ENCODE measurements around the gene SRCAP. TPM values are rescaled to one million over a fixed set of nuclear protein-coding genes. Genes with fewer than 3 reads are reported as not detected.

Gene SRCAP
- polyA plus RNA-seq (ENCODE audit: insufficient read length) = 25.0 TPM

DNA sequence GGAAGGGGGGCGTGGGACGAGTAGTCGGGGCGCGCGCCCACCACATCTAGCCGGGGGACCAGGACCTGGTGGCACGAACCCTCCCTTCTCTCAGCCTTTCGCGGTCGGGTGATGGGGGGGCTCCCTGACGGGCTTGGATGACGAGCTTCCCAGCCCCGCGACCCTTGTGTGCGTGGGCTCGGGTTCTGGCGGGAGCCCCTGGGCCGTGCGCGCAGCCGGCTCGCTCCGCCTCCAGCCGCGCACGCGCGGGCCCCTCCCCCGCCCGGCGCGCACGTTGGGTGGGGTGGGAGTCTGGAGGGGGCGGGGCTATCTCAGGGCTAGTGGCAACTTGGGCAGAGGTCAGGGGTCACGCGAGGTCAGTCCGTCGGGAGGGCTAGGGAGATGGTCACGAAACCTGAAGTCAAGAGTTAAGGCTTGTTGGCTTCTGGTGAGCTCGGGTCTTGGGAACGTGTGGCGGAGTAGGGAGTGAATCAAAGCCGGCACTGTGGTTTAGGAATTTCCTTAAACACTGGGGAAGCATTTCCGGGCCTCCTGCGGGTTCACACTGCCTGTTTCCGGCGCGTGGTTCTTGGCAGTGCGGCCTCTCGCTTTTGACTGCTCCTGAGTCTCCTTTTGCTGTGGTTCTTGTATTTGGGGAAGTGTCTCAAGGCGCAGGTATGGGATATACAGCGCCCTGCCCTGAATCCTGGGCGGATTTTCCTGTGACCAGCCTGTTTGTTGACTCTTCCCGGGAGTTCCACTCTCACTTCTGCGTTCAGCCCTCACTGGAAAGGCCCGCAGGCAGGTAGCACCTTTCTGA lies at the start of gene SRCAP:
TSS of gene SRCAP (plus strand) at position 356 of the 799 bp plus-strand sequence. CDS start 1,654 bp downstream, outside the sequence.
- peak; percentile 38 for DNase-seq (ENCODE audit: low read depth)

DNA sequence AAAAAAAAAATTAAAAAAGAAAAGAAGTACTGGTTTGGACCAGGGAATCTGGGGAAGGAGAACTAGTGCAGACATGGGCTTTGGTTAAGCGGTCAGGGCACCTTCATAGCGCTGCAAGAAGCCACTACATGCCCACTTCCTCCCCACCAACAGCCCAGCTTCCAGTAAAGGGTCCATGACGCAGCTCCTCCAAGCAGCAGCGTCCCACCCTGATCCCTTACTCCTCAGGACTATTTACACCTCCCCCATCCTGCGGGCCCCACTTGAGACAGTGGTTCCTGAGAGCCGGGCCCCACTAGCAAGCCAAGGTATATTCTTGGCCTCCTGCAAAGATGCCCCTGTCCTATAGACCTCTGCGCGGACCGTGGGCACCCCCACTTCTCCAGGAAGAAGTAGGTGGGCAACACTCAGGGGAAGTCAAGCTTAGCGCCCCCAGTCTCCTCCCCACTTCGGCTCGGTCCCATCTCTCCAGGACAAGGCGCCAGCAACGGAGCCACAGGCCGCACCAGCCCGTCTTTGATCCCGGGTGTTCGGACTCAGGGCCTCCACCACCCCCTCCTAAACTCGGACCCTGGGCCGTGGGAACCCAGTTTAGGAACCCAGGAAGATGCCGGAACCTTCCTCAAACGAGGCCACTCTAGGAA lies 49.1 kb upstream of the SRCAP start:
- DNase-seq (ENCODE audit: low read depth) = no peak

DNA sequence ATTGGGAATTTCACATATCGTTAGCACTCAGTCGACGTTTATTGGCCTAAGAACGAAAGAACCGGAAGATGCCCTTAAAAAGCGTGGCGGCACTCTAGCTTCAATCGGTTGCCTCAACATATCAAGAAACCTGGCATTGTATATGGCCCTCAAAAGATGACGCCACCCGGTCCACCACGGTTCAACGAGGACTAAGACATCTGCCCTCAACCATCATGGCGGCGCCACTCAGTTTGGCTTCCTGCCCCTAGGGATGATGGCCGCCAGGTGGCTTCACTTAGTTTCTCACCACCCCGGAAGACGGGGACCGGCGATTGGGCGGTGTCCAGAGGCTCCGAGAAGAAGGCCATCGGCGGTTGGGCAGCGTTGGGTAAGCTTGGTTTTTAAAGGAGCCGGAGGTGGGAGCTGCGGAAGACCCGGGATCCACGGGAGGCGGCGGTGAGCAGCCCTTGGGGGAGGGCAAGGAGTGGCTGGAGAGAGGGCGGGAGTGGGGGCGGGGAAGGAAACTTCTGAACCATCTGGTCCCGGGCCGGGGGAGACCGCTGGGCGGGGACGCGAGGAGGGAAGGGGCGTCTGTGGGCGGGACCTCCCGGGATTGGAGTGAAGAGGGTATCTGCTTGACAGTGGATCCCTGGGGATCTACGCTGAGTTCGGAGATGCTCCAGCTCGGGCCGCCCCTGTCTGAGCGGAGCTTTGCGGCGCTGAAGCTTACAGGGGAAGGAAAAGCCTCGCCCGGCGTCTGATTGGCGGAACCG lies 48.4 kb upstream of the SRCAP start, which contains the start of gene PRR14:
TSS of gene PRR14 (plus strand) at position 592 of the 755 bp plus-strand sequence. CDS start 686 bp downstream, outside the sequence.
- peak; percentile 98 for DNase-seq (ENCODE audit: low read depth)

DNA sequence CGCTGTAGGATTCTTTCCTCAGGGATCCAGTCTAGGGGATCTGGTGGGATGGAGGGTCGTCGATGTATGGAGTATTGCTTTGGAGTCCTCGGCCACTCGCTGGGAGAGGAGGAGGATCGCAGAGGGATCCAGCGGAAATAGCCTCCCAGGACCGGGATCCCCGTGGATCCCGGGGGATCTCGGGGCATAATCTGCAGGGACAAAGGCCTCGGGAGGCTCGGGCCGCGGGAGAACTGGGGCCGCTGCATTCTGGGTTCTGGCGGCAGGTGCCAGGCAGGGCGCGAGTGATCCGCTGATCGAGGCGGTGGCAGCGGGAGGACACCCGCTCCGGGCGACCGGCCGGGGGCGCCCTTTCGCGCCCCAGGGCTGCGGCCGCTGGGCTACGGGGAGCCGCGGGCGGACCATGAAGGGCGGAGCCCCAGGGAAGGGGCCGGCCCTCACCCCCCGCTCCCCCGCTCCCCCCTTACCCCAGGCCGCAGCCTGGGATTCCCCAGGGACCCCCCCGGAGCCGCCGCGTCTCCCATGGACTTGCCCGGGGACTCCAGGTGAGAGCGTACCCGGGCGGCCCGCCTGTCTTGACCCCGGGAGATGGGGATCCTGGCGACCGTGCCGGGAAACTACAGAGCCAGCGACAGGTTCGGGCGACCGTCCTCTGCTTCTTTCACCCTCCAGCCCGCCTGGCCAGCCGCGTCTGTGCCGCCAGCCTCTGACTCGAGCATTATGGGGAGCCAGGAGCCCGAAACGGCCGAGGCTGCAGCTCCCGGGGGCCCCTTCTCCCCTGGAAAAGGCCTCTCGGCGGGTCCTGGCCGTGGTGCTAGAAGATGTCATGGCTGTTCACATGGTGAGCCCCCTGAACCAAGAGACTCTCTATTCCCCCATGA lies 47.6 kb upstream of the SRCAP start:
- no peak for DNase-seq (ENCODE audit: low read depth)

DNA sequence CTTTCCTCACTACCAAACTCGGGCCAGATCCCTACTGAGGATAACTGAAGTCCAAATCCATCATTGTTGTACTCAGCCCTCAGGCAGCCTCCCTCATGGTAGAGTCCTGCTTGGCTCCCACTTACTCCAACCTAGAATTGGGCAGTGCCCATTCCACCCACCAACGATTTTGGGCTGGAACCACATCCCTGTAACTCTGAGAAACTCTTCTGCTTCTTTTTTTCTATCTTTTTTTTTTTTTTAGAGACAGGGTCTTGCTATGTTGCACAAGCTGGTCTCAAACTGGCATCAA lies 47.0 kb upstream of the SRCAP start:
- DNase-seq (ENCODE audit: low read depth) = no peak

DNA sequence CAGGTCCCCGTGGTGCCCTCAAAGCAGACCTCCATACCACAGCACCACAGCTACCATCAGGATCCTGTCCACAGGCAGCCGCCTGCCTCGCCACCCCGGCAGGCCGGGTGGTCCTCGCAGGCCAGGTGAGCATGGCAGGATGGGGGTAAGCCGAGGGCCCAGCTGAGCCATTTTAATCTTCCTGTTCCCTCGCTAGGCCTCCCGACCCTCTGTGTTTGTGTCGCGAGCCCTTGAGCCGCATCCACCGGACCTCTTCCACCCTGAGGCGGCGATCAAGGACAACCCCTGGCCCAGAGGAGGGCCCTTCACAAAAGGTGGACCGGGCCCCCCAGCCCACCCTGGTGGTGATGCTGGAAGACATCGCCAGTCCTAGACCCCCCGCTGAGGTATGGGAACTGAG lies 46.3 kb upstream of the SRCAP start:
- no peak for DNase-seq (ENCODE audit: low read depth)

DNA sequence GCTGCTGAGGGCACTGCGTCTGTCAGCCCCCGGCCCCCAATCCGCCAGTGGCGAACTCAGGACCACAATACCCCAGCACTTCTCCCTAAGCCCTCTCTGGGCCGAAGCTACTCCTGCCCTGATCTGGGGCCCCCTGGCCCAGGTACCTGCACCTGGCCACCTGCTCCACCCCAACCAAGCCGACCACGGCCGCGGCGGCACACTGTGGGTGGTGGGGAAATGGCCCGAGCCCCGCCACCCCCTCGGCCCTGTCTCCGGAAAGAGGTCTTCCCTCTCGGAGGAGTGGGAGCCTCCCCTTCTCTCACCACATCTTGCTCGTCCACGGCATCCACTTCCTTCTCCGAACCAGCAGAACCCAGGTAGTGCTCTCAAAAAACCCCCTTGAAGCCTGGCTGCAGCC lies 44.1 kb upstream of the SRCAP start:
- DNase-seq (ENCODE audit: low read depth) = no peak

DNA sequence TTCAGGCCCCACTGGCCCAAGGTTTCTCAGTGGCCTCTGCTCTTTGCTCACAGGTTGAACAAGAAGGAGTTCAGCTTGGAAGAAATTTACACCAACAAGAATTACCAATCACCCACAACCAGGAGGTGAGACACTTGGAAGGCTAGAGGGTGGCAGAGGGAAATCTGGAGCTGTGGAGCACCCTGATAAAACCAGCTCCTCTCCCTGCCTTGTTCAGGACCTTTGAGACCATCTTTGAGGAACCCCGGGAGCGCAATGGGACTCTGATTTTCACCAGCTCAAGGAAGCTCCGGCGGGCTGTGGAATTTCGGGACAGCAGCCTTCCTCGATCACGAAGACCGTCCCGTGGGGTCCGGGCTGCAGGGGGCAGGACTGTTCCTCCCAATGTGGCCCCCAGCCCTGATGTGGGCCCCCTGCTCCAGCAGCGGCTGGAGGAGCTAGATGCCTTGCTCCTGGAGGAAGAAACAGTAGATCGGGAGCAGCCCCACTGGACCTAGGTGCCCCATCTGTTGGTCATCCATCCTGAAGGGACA lies 43.1 kb upstream of the SRCAP start:
- no peak for DNase-seq (ENCODE audit: low read depth)

DNA sequence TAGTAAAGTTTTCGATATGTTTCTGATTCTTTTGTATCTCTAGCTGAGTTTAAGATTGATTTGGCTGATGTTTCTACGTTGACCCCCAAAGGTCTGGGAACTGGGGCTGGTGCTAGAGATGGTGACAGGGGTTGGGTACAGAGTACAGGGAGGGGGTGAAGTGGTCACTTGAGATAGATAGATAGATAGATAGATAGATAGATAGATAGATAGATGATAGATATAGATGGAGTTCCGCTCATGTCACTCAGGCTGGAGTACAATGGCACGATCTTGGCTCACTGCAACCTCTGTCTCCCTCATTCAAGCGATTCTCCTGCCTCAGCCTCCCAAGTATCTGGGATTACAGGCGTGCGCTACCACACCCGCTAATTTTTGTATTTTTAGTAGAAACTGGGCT lies 42.6 kb upstream of the SRCAP start:
- no peak for DNase-seq (ENCODE audit: low read depth)

DNA sequence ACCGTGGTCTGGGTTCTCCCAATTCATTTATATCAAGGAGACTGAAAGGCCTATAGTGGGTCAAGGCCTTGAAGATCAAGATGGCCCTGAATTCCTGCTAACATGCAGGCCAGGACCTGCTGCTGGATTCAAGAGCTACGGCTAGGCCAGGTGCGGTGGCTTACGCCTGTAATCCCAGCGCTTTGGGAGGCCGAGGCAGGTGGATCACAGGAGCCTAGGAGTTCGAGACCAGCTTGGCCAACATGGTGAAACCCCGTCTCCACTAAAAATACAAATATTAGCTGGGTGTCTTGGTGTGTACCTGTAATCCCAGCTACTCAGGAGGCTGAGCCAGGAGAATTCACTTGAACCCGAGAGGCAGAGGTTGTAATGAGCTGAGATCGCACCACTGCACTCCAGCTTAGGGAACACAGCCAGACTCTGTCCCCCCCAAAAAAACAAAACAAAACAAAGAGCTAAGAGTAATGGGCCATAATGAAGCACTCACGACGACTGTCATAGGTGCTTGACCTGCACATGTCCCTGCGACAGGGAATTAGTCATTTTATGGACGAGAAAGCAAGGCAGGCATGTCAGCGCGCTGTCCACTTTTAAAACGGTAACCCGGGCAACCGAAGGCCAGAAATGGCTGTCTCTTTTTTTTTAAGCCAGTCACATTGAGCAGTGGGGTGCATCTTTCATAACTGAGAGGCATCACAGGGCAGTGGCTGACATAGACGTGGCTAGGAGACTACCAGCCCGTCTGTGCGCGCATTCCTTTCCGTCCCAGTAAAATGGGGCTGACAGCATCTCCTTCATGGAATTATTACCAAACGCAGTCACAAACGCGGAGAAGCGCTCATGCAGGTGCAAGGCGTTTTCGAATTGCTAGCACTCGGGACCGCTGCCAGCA lies 41.8 kb upstream of the SRCAP start:
- DNase-seq (ENCODE audit: low read depth) = no peak

DNA sequence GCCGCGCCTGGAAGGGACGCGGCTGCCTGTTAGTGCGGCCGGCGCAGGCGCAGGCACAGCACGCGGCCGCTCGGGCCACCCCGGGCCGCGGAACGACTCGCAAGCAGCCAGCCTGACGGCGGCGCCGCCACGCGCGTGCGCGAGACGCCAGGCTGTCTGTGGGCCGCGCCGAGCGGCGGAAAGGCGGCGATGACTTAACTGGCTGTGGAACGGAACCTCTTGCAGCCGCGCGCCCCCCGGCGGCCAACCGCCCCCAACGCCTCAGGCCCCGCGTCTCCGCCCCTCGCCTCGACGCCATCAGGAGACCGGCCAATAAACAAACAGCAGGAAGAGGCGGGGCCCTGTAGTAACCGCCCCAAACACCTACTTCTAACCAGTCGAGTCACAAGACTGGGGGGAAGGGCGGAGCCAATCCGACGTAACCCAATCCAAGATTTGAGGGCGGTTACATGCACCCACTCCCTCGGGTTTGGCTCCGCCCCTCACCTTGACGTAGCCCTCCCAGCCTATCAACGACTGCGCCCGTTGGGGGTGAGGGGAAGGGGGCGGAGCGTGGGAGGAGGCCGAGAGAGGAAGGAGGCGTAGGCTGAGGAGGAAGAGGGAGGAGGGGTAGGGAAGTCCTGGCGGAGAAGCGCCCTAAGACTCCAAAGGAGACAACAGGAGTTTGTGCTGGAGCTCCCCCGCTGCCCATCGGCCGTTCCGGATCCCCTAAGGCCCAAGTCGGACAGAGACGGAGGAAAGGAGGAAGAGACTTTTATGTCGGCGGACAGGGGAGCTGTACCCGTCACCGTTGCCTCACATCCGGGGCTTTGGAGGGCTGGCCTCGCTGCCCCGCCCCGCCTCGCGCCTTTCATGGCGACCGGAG lies 40.9 kb upstream of the SRCAP start, which contains the start of gene FBRS:
TSS of gene FBRS (plus strand) at position 566 of the 865 bp plus-strand sequence. CDS start 1,088 bp downstream, outside the sequence.
- DNase-seq (ENCODE audit: low read depth) = peak; percentile 100

DNA sequence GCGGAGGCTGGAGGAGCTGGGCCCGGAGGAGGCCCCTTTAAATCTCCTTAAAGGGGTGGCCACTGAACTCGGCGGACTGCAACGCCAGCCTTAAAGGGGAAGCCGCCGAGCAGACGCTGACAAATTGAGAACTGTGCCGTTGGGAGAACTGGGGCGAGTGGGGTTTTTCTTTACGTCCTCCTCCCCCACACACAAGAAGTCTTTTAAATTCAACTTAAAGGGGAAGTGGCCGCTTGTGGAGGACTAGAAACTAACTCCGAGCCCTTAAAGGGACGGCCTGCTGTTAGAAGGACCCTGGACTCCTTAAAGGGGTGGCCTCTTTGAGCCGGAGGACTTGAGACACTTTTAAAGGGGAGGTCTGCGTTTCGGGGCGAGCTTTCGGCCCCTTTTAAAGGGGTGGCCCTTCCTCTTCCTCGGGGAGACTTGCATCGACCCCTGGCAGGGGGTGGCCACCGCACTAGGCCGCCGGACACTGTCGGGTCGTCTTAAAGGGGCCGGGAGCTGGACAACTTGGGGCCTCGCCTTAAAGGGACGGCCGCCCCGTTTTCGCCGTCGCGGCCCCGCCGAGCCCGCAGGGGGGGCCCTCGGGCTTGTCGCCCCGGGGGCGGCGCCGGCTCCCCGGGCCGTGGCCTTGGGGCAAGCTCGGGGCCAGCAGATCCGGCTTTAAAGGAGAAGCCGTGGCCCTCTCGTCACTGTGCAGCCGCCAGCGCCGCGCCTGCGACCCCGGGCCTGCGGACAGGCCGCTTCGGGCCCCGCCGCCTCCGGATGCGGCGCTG lies 40.1 kb upstream of the SRCAP start:
- peak; percentile 89 for DNase-seq (ENCODE audit: low read depth)

DNA sequence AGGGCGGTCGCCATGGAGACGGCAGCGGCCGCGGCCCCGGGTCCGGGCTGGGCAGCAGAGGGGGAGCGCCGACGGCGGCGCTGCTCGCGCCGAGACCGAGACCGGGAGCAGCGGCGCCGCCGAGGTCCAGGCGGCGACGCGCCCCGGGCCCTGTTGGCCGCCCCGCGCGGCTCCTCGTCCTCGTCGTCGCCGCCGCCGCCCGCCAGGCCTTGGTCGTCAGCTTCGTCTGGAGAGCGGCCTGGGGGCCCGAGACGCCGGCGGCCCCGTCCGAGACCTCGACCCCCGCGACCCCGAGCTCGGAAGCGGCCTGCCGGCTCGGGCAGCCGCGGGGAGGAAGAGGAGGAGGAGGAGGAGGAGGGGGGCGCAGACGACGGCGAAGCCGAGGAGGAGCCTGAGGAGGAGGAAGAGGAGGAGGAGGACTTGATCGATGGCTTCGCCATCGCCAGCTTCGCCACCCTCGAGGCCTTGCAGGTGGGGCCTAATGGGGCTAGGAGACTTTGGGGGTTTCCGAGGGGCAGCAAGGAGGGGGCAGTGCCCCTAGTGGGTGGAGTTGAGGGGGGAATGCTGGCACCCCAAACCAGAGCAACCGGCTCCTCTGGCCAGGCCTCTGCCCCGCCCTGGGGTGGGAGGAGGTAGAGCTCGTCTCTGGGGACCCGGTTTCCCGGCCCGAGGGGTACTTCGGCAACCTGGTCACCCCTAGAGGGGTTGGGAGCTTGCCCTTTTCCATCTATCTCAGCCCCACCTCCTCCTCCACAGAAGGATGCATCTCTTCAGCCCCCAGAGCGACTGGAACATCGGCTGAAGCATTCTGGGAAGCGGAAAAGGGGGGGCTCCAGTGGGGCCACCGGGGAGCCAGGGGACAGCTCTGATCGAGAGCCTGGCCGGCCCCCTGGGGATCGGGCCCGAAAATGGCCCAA lies 39.2 kb upstream of the SRCAP start:
- no peak for DNase-seq (ENCODE audit: low read depth)

DNA sequence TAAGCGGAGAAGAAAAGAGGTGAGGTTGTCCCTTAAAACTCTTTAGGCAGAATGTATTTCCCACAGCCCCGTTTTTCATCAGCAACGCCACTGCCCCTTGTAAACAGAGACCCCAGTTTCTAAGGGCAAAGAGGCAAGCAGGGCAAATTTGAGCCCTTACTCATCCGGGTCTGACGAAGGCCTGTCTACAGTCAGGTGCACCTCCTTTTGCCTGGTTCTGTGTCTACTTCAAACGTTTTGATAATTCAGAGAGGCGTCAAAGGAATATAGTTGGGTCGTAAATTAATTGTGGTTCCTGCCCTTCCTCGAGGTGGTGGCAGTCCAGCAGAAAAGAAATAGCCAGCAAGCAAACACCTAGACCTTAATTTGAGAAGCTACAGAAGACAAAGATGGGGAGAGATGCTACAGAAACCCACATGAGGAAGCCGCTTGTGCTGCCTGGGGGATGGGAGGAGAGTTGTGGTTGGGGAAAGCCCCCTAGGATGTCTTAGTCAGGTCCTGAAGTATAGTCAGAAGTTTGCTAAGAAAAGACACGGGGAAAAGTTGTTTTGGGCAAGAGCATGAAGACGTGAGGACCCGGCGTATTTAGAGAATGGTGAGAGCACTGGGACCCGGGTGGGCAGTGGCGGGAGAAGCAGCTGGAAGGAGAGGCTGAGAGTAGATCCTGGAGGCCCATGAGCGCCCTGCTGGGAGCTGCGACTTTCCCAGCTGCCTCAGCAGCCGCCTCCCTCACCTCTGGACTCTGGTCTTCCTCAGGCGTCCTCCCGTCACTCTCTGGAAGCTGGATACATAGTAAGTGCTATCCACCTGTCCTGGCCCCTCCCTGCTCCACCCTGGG lies 38.3 kb upstream of the SRCAP start:
- DNase-seq (ENCODE audit: low read depth) = no peak

DNA sequence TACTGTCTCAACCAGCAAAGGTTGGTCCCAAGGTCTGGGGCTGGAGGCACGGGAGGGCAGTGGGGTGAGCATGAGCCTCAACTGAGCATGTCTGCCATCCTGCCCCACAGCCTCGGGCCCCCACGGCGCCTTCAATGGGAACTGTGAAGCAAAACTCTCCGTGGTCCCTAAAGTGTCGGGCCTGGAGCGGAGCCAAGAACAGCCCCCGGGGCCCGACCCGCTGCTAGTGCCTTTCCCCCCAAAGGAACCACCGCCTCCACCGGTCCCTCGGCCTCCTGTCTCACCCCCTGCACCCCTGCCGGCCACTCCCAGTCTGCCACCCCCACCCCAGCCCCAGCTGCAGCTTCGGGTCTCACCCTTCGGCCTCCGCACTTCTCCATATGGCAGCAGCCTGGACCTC lies 36.5 kb upstream of the SRCAP start:
- DNase-seq (ENCODE audit: low read depth) = no peak

DNA sequence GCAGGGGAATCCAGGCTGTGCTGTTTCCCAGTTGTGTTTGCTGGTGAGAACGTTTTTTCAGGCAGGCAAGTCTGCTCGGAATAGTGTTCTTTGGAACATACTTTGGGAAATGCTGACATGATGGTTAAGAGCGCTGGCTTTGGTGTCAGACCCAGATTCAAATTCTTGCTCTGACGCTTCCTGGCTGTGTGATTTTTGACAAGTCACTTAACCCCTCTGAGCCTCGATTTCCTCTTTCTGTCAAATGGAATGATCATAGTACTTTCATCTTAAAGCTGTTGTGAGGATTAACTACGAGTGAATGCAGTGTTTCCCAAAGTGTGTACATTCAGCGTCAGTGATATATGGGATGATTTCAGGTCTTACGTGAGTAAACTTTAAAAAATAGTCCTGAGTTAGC lies 35.9 kb upstream of the SRCAP start:
- no peak for DNase-seq (ENCODE audit: low read depth)

Data from forelimb muscle (tissue), 1 donor.